Kidney capillary endothelial cell (primary cell): Measurements from ENCODE around the gene SERPINA9.

Experiments
- DNase-seq: peaks from one replicate; pipeline ENCODE4 v3.0.0-alpha.2; 2018; ENCODE audit warnings: low spot score

SERPINA9 gene

GRCh38 chr14:94462763-94463572 is 13.0 kb downstream of the SERPINA9 start:
- DNase-seq, result no peak

- DNase-seq, result no peak
These were observed 13.8 kb downstream of the SERPINA9 start for GRCh38 chr14:94462219-94462551.

- no peak for DNase-seq
These were observed 14.3 kb downstream of the SERPINA9 start for GRCh38 chr14:94461526-94462218.

GRCh38 chr14:94460631-94461416 is 15.2 kb downstream of the SERPINA9 start:
- DNase-seq, result no peak

- no peak for DNase-seq
These were observed 17.3 kb downstream of the SERPINA9 start for GRCh38 chr14:94458558-94459205.

- DNase-seq, result no peak
These were observed 17.9 kb downstream of the SERPINA9 start for GRCh38 chr14:94458096-94458495.

- DNase-seq, result no peak
These were observed 20.1 kb downstream of the SERPINA9 start for GRCh38 chr14:94455928-94456327.

- no peak for DNase-seq
These were observed 24.2 kb downstream of the SERPINA9 start for GRCh38 chr14:94451826-94452225.

GRCh38 chr14:94451091-94451771 is 24.8 kb downstream of the SERPINA9 start:
- no peak for DNase-seq

GRCh38 chr14:94450722-94451090 is 25.3 kb downstream of the SERPINA9 start:
- DNase-seq, result no peak

- DNase-seq, result no peak
These were observed 26.1 kb downstream of the SERPINA9 start for GRCh38 chr14:94449930-94450329.

GRCh38 chr14:94448071-94448808 is 27.8 kb downstream of the SERPINA9 start:
- DNase-seq, result no peak

GRCh38 chr14:94447206-94447605 is 28.8 kb downstream of the SERPINA9 start:
- DNase-seq, result no peak

GRCh38 chr14:94446126-94446525 is 29.9 kb downstream of the SERPINA9 start:
- DNase-seq, result no peak

GRCh38 chr14:94445003-94445402 is 31.0 kb downstream of the SERPINA9 start:
- DNase-seq, result no peak

GRCh38 chr14:94441531-94442205 is 34.3 kb downstream of the SERPINA9 start:
- no peak for DNase-seq

GRCh38 chr14:94441130-94441529 is 34.9 kb downstream of the SERPINA9 start:
- no peak for DNase-seq

- no peak for DNase-seq
These were observed 36.4 kb downstream of the SERPINA9 start for GRCh38 chr14:94439453-94440057.

- DNase-seq, result no peak
These were observed 47.4 kb downstream of the SERPINA9 start for GRCh38 chr14:94428610-94429009.

GRCh38 chr14:94427016-94427613 is 48.9 kb downstream of the SERPINA9 start:
- DNase-seq, result no peak
